ENCODE data around the gene LMOD2.

DNA sequence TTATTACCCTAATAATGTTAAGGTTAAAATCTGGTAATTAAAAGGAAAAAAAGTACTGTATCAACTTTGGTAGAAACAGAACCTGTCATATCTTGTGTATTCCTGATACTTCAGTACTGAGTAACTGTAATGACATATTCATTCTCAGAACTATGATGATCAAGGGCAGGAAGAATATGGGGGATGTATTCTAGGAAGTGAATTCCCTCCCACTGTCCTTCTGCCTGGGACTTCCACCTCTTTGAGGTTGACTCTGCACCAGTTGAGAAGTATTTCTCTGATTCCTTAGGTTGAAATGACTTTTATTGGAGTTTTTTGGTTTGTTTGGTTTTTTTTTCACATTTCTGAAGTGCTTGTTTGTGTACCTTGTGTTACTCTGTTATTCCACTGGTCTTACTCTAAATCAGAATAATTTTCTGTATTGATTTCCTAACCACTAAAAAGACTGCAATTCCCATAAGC is 56.2 kb downstream of the LMOD2 start:
- no peak for TF ChIP-seq POLR2AphosphoS5 (IDR thresholded peaks at IDR 0.05; ENCODE audit: borderline replicate concordance, low read depth, low read length)
- TF ChIP-seq EZH2 (IDR thresholded peaks at IDR 0.05), result no peak
